Sigmoid colon (tissue), 7 donors: ENCODE measurements around the gene SULT1E1. TPM values are rescaled to one million over a fixed set of nuclear protein-coding genes. Genes with fewer than 3 reads are reported as not detected.

Experiments used
- DNase-seq: peaks from one replicate; pipeline ENCODE4 v3.0.0-alpha.2; 2019
- H3K27ac ChIP-seq, 4 donors: fragments of 200-600 bp; sonication (generic); one replicate each; pipeline ENCODE4 v1.5.1; 2016 to 2019; ENCODE audit warnings: mild to moderate bottlenecking in 1 of 4
- H3K27me3 ChIP-seq, 3 donors: fragments of 200-600 bp; sonication (generic); one replicate each; pipeline ENCODE4 v1.5.1; 2019; ENCODE audit warnings: mild to moderate bottlenecking in 1 of 3
- H3K36me3 ChIP-seq, 4 donors: fragments of 200-600 bp; sonication (generic); one replicate each; pipeline ENCODE4 v1.5.1; 2016 to 2019
- H3K4me1 ChIP-seq, 4 donors: fragments of 200-600 bp; sonication (generic); one replicate each; pipeline ENCODE4 v1.5.1; 2017 to 2019
- H3K4me3 ChIP-seq, 4 donors: fragments of 200-600 bp; sonication (generic); one replicate each; pipeline ENCODE4 v1.5.1; 2017 to 2019; ENCODE audit warnings: mild to moderate bottlenecking in 2 of 4, moderate library complexity in 1 of 4
- H3K9me3 ChIP-seq, 4 donors: fragments of 200-600 bp in 3 of 4; sonication (generic) in 3 of 4; one replicate each; pipeline versions ENCODE4 v1.5.1 to v1.6.1; 2013 to 2019
- CTCF ChIP-seq, 4 experiments: fragments of 450-650 bp in 3 of 4; fragments of 200-600 bp in 1 of 4; IDR thresholded peaks; one replicate each; pipeline ENCODE4 v1.5.1; 2016 to 2019; ENCODE audit warnings: antibody characterized with exemption in 4 of 4, mild to moderate bottlenecking in 3 of 4, moderate library complexity in 2 of 4
- EP300 ChIP-seq, 4 donors: sonication (generic); formaldehyde crosslinking; IDR thresholded peaks; one replicate each; pipeline ENCODE4 v1.6.1; 2017; ENCODE audit warnings: antibody characterized with exemption in 4 of 4
- POLR2A ChIP-seq, 2 donors: fragments of 450-650 bp; IDR thresholded peaks; one replicate each; pipeline ENCODE4 v1.6.1; 2016; ENCODE audit warnings: antibody characterized with exemption in 2 of 2, mild to moderate bottlenecking in 2 of 2, moderate library complexity in 2 of 2
- POLR2AphosphoS5 ChIP-seq, 4 donors: sonication (generic); formaldehyde crosslinking; IDR thresholded peaks; one replicate each; pipeline ENCODE4 v1.6.1; 2017; ENCODE audit warnings: antibody characterized with exemption in 4 of 4
- WGBS, 2 donors: extraction: QIAGEN DNeasy Blood & Tissue Kit; methylation state at CpG; one replicate each; pipeline ENCODE4 v1.1.7; 2013; 5-methylcytosine and 5-hydroxymethylcytosine counted together
- intact Hi-C: fragments of 100-400 bp; cut with DNase I; formaldehyde crosslinking; loops from one replicate; pipeline ENCODE4 v1.15.1; 2023
- polyA plus RNA-seq, 3 donors: library from polyadenylated mRNA; stranded (reverse); fragments of 200-250 nt; gene quantifications; one replicate each; pipeline ENCODE4 v1.2.3, GENCODE V29; 2013
- total RNA-seq, 4 donors: library from RNA; depleted of rRNA; stranded (reverse); fragments of >200 nt; gene quantifications; one replicate each; pipeline ENCODE4 v1.1.0, GENCODE V29; 2016
- donor health status: healthy with polysubstance abuse.
- donor health status: Bipolar disorder and iron deficiency.
- donor health status: healthy.

SULT1E1 gene
- total and polyA plus RNA-seq, 7 donors, result 0.69 TPM; not detected in 6

- intact Hi-C loops, result no loop called here
- no peak overlapping the region for H3K27ac ChIP-seq
- 27 to 43% methylated on average over 16 of the region's 16 CpGs for WGBS, 2 donors
Measured at GRCh38 chr4:69831646-69832325, 28.2 kb downstream of the SULT1E1 start.

GRCh38 chr4:69831270-69831627 lies 28.7 kb downstream of the SULT1E1 start:
- TF ChIP-seq POLR2A (IDR thresholded peaks at IDR 0.05) (no peak), POLR2AphosphoS5 (IDR thresholded peaks at IDR 0.05) (no peak), CTCF (IDR thresholded peaks at IDR 0.05) (no peak), EP300 (IDR thresholded peaks at IDR 0.05) (no peak)
- Histone ChIP-seq H3K9me3 (no peaks in the 10 kb centered on the region), H3K4me1 (no peaks in the 10 kb centered on the region), H3K36me3 (no peaks in the 10 kb centered on the region), H3K27ac (no peak overlapping the region), H3K27me3 (no peaks in the 10 kb centered on the region), H3K4me3 (no peak overlapping the region)
- no peak for DNase-seq
- intact Hi-C loops, result no loop called here
- WGBS, 2 donors, result 17 to 57% methylated on average over 5 of the region's 5 CpGs

More at GRCh38 chr4:69831646-69832325, 28.2 kb downstream of the SULT1E1 start:
- Histone ChIP-seq H3K4me1 (no peaks in the 10 kb centered on the region), H3K36me3 (no peaks in the 10 kb centered on the region), H3K27me3 (no peaks in the 10 kb centered on the region), H3K4me3 (no peak overlapping the region), H3K9me3 (no peaks in the 10 kb centered on the region)
- no peak for DNase-seq
- no peak for TF ChIP-seq EP300 (IDR thresholded peaks at IDR 0.05)
- no peak for TF ChIP-seq POLR2AphosphoS5 (IDR thresholded peaks at IDR 0.05)
- no peak for TF ChIP-seq CTCF (IDR thresholded peaks at IDR 0.05)
- no peak for TF ChIP-seq POLR2A (IDR thresholded peaks at IDR 0.05)

- H3K27me3 ChIP-seq, result no peaks in the 10 kb centered on the region
- DNase-seq, result no peak
- no peak overlapping the region for H3K27ac ChIP-seq
- intact Hi-C loops, result no loop called here
- no peaks in the 10 kb centered on the region for H3K4me1 ChIP-seq
- TF ChIP-seq POLR2AphosphoS5 (IDR thresholded peaks at IDR 0.05) (no peak), POLR2A (IDR thresholded peaks at IDR 0.05) (no peak), CTCF (IDR thresholded peaks at IDR 0.05) (no peak)
- no peaks in the 10 kb centered on the region for H3K36me3 ChIP-seq
- H3K4me3 ChIP-seq, result no peak overlapping the region
- WGBS, 2 donors, result 12 to 48% methylated on average over 6 of the region's 6 CpGs
- no peaks in the 10 kb centered on the region for H3K9me3 ChIP-seq
Measured at GRCh38 chr4:69830560-69831269, 29.2 kb downstream of the SULT1E1 start.

DNA sequence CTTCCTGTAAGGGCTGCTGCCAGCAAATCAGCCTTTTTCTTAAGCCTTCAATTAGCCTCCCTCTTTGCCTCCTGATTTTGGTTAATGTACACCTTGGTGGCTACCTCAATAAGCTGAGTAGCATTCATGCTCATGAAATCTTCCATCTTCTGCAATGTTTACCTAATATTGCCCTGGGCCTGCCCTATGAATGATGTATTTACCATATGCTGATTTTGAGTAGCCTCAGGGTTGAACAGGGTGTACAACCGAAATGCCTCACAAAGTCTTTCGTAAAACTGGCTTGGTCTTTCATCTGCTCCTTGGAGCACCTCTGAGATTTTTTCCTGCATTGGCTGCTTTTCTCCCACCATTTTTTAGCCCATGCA lies 29.8 kb downstream of the SULT1E1 start:
- Histone ChIP-seq H3K4me3 (no peak overlapping the region), H3K36me3 (no peaks in the 10 kb centered on the region), H3K27ac (no peak overlapping the region), H3K9me3 (no peaks in the 10 kb centered on the region), H3K4me1 (no peaks in the 10 kb centered on the region), H3K27me3 (no peaks in the 10 kb centered on the region)
- 34 to 73% methylated on average over 2 of the region's 2 CpGs for WGBS, 2 donors
- intact Hi-C loops, result no loop called here
- TF ChIP-seq CTCF (IDR thresholded peaks at IDR 0.05), result no peak
- no peak for TF ChIP-seq POLR2A (IDR thresholded peaks at IDR 0.05)
- DNase-seq, result no peak
